Esophagus squamous epithelium (tissue), 4 donors: ENCODE measurements around the gene UCHL1.

Experiments
- POLR2A ChIP-seq, 4 donors: fragments of 450-650 bp; IDR thresholded peaks; one replicate each; pipeline ENCODE4 v1.6.1; 2017; ENCODE audit warnings: antibody characterized with exemption in 4 of 4, mild to moderate bottlenecking in 4 of 4, moderate library complexity in 3 of 4
- TF ChIP-seq, protein P1 (sequence below), 6 experiments: fragments of 450-650 bp in 4 of 6; fragments of 200-600 bp in 2 of 6; sonication (generic) in 2 of 6; IDR thresholded peaks; one replicate each; pipeline ENCODE4 v1.5.1; 2016 to 2019; ENCODE audit warnings: antibody characterized with exemption in 6 of 6, mild to moderate bottlenecking in 4 of 6, moderate library complexity in 4 of 6

- TF ChIP-seq, protein P1, sequence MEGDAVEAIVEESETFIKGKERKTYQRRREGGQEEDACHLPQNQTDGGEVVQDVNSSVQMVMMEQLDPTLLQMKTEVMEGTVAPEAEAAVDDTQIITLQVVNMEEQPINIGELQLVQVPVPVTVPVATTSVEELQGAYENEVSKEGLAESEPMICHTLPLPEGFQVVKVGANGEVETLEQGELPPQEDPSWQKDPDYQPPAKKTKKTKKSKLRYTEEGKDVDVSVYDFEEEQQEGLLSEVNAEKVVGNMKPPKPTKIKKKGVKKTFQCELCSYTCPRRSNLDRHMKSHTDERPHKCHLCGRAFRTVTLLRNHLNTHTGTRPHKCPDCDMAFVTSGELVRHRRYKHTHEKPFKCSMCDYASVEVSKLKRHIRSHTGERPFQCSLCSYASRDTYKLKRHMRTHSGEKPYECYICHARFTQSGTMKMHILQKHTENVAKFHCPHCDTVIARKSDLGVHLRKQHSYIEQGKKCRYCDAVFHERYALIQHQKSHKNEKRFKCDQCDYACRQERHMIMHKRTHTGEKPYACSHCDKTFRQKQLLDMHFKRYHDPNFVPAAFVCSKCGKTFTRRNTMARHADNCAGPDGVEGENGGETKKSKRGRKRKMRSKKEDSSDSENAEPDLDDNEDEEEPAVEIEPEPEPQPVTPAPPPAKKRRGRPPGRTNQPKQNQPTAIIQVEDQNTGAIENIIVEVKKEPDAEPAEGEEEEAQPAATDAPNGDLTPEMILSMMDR (IDR thresholded peaks at IDR 0.05) = no peak
- TF ChIP-seq POLR2A (IDR thresholded peaks at IDR 0.05) = no peak
Measured at GRCh38 chr4:41207291-41207831, 49.4 kb upstream of the UCHL1 start.
